NCI-H345 treated with DMSO at 0.1 percent for 48 hours (cell line): Measurements from ENCODE around the gene ABRACL.
"Not testable (repeated sequence)": the region's sequence is repeated elsewhere in the genome, so short reads cannot be mapped to it uniquely, and the experiment has no call there.

Experiments
- DNase-seq: peaks from one replicate; lab custom pipeline; 2025; ENCODE audit not compliant: unreplicated experiment; lab: John Stamatoyannopoulos, UW

Gene ABRACL

DNA sequence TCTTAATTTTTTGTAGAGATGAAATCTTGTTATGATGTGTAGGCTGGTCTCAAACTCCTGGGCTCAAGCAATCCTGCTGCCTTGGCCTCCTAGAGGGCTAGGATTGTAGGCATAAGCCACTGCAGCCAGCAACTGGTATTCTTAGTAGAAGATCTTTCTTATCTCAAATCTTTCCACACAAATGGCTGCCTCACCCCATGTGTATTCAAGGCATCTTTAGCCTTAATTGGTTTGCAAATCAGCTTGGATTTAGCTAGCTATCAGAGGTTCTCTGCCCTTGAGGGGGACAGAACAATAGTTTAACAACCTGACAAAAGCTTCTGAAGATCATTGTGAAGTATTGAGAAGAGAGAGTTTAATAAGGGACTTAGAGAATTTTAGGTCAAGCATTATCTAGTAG is 17.9 kb upstream of the ABRACL start:
- DNase-seq: no peak

GRCh38 chr6:139011980-139012379 is 16.6 kb upstream of the ABRACL start:
- no peak for DNase-seq

- DNase-seq: no peak
These were observed 15.3 kb upstream of the ABRACL start for GRCh38 chr6:139013185-139013800.

DNA sequence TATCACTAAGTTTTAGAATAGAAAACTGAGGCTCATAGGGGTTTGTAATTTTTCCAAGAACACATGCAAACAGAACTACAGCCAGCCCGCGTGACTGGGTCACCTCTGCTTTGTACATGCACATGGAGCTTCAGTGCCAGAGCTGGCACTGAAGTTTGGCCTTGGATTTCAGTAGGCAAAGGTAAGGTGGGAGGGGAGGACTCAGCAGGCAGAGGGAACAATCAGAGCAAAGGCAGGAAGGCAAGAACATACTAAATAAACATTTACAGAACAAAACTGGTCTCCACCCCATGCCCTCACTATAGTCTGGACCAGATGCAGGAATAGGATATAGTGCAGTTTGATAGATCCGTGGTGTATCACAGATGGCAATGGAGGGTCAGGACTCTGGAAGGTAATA is 13.6 kb upstream of the ABRACL start:
- DNase-seq: no peak

- DNase-seq: no peak
These were observed 12.0 kb upstream of the ABRACL start for GRCh38 chr6:139016337-139017213.

DNA sequence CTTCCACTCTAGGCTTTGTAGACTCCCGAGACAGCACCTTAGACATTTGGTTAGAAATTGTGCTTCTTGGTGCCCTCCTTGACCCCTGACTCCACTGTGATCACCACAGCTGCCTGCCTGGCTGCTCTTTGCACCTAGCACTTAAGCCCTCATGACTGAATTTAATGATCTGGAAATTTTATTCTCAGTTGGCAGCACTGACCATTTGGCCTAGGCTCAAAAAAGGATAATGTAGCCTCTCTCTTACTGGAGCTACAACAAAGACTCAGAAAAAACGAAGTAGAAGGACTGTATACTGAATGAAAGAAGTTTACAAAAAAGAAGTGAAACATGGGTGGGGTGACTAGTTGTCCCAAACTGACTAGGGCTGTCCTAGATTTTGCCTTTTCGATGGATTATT is 11.3 kb upstream of the ABRACL start:
- DNase-seq: no peak

- DNase-seq: no peak
These were observed 8.8 kb upstream of the ABRACL start for GRCh38 chr6:139019722-139020121.

GRCh38 chr6:139020689-139021088 is 7.9 kb upstream of the ABRACL start:
- DNase-seq: no peak

DNA sequence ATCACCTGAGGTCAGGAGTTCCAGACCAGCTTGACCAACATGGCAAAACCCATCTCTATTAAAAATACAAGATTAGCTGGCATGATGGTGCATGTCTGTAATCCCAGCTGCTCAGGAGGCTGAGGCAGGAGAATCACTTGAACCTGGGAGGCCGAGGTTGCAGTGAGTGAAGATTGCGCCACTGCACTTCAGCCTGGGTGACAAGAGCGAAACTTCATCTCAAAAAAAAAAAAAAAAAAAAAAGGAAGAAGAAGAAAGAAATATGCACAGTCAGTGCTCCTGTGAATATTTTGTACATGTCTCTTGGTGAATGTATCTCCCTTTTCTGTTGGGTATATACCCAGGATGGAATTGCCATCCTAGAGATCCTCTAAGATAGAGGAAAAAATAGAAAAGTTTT is 3.1 kb upstream of the ABRACL start:
- not testable (repeated sequence) for DNase-seq

GRCh38 chr6:139027620-139028182 is 844 bp upstream of the ABRACL start:
- DNase-seq: peak; percentile 77

DNA sequence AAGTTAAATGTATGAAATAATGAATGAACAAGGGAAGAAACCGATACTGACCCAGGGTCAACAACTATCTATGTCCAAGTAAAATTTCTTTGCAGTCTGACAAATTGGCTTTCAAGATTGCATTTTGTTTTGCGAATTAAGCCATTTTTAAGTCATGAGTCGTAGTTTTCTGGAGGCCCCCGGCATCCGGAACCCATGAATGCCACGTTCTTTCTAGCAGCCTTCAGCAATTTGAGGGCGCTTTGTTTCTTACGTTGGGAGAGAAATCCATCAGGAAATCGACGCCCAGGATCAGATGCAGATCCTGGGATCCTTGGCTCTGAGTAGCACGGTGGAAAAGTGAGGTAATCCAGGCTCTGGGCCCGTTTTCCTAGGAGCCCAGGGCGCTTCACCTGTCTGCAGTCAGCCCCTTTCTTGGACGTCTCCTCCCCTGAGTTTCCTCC is 309 bp upstream of the ABRACL start:
- peak; percentile 76 for DNase-seq

DNA sequence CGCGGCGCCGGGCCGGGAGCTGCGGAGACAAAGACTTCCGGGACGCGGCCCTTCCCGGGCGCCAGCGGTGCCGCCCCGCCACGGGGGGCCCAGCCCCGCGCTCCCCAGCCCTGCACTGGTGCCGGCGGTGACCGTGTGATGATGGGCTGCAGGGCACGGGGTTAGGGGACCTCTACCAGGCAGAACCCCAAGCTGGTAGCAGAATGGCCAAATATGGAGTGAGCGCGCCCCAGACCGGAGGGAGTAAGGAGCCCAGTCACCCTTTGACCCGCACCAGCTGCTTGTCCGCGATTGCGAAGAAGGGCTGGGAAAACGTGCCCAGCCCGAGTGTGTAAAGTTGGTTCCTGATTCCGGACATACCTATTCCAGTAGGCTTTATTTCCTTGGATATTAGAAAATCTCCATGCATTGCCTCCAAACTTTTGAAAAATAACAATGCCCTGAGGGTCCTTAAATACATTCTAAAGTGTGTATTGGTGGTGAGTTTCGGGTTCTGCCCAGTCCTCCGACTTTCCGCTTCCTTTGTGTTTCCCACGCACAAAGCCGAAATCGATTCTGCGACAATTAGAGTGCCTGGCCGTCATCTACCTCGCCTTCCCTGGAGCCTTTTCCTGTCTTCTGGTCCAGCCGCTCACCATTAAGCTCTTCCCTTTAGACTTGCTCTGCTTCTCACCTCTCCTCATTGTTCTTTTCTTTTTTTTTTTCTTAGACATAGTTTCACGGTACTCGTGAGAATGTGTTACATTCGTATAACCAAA is 1.1 kb downstream of the ABRACL start:
- DNase-seq: peak; percentile 46

GRCh38 chr6:139030228-139030963 is 1.9 kb downstream of the ABRACL start:
- DNase-seq: peak; percentile 46

DNA sequence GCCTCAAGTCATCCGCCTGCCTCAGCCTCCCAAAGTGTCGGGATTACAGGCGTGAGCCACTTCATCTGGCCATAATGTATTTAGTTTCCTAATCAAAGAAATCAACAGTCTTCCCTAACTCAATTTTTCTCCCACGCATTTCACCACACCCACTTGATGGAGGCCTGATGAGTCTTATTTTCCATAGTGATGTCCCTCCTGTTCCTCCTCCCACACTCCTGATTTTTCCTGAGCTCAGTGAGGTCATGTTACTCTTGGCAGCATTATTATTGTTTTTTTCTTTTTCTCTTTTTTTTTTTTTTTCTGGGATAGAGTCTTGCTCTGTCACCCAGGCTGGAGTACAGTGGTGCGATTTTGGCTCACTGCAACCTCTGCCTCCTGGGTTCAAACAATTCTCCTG is 8.9 kb downstream of the ABRACL start:
- no peak for DNase-seq

- DNase-seq: no peak
These were observed 15.7 kb downstream of the ABRACL start for GRCh38 chr6:139044250-139044649.

GRCh38 chr6:139047677-139048076 is 19.1 kb downstream of the ABRACL start:
- DNase-seq: no peak

DNA sequence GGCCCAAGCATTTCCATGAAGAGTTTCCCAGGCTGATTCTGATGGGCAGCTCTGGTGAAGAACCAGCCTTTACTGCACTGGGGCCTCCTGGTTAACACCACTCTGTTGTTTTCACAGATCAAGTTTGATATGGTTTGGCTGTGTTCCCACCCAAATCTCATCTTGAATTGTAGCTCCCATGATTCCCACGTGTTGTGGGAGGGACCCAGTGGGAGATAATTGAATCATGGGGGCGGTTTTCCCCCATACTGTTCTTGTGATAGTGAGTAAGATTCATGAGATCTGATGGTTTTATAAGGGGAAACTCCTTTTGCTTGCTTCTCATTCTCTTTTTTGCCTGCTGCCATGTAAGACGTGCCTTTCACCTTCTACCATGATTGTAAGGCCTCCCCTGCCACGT is 20.4 kb downstream of the ABRACL start:
- DNase-seq: not testable (repeated sequence)

- not testable (repeated sequence) for DNase-seq
These were observed 21.7 kb downstream of the ABRACL start for GRCh38 chr6:139050131-139050769.

- no peak for DNase-seq
These were observed 22.3 kb downstream of the ABRACL start for GRCh38 chr6:139050770-139051313.
